NCI-H446 (cell line): ENCODE data around the gene IGHMBP2.

Source experiments
- DNase-seq, 2 experiments: peaks; one replicate each; lab custom pipeline; 2025; lab: John Stamatoyannopoulos, UW

The IGHMBP2 gene

DNA sequence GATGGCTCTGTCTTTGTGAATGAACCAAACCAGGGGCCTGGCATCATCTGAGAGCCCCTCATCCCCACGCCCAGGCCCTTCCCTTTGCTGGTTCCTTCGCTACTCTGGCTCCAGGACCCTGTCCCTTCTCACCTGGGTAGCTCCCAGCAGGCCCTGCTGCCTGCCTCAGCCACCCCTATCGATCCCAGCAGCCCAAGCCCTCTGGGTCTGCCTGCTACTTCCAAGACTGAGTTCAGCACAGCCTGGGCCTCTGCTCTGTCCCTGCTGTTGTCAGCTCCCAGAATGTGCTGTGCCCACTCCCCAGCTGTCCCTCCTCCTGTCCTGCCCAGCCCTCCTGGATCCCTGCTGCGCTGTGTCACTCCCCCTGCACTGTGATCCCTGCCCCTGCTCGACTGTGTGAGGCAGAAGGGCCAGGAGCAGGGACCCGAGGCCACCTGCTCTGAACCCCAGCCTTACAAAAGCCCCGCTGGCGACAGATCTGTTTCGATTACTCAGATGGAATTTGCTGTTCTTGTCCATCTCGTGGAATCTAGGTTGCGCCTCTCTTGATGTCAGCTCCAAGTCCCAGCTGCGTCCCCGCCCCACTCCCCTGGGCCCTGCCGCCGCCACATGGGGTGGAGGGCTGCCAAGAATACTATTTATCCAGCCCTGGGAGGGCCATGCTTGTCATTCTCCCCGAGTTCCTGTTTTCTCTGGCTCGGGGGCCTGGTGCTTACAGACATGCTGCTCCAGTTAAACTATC is 13.0 kb upstream of the IGHMBP2 start:
- DNase-seq, result no peak

DNA sequence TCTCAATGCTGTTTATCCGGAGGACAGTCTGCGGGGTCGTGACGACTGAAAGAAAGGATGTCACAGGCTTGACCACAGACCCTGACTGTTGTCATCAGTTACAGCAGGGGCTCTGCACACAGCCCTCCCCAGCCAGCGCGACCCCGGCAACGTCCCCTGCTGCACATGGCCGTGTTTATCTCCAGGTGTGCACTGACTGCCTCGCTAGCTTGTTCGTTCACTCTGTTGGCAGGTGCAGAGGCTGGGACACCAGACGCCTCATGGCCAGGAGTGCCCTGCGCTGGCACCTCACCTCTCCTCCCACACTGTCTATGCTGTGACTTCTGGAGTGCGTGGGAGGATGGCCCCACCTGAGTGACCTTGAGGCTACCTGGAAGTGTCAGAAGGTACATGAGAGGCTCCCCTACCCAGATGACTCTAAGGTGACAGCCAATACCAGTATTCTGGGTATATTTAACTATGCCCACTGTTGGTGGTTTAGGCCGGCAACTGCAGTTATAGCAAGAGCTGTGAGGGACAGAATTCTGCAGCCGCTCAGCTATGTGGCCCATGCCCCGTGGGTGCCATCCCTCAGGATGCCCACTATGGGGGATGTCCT is 12.2 kb upstream of the IGHMBP2 start:
- no peak for DNase-seq

DNA sequence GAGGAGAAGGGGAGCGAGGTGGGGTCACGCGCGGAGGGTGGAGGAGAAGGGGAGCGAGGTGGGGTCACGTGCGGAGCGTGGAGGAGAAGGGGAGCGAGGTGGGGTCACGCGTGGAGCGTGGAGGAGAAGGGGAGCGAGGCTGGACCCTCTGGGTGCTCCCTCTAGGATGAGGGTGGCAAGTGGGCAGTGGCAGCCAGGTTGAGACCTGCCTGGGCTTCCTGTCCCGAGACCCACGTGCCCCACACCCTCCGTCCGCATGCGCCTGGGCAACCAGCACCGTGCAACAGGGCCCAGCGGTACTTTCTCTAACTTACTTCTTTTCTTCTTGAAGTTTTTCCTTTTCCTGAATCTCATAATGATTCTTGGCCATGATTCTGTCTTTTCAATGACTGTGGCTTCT is 11.1 kb upstream of the IGHMBP2 start:
- no peak for DNase-seq

DNA sequence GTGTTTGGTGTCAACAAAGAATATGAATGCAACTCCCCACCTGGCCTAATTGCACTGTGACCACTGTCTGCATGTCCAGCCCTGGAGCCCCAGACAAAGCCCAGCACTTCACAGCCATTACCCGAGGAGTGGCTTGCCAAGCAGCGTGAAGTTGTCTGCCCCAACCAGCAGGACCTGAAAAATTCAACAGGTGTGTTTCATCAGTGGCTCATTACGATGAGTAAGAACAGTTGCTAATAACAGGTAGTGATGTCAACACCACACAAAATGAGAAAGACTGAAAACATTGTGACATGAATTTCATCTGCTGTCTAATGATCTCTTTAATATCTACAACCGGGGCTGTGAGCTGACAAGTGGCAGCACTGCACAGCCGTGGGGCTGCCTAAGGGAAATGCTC is 10.4 kb upstream of the IGHMBP2 start:
- no peak for DNase-seq

DNA sequence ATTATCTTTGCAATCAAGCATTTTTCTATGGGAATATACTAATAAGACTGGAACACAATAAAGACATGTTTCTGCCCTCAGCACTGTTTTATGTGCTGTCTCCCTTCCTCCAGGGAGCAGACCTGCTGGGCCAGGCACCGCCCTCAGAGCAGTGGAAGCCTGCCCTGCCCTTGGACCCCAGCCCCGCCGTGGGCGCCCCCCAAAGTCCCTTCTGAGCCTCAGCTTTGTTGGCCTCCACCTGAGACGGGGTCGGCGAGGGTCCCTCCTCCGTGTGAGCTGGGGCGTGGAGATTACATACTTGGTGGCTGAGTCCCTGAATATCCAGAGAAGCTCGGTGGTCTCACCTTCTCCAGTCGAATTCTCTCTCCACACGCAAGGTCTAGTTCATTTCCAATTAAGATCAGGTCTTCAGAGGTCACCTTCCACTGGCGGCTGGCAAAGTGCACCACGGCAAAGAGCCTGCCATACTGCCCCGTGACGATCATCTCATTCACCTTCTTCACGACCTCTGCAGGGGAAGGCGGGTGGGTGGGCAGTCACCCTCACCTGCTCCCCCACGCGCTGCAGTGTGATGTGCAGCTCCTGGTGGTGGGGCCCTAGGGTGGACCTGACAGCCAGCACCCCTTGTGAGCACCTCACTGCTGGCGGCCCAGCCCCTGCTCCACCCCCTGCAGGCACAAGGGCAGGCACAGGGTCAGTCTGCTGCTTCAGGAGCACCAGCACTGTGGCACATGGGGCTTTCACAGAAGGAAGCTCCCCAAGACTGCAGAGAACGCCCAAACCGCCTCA is 7.3 kb upstream of the IGHMBP2 start:
- DNase-seq, result no peak

DNA sequence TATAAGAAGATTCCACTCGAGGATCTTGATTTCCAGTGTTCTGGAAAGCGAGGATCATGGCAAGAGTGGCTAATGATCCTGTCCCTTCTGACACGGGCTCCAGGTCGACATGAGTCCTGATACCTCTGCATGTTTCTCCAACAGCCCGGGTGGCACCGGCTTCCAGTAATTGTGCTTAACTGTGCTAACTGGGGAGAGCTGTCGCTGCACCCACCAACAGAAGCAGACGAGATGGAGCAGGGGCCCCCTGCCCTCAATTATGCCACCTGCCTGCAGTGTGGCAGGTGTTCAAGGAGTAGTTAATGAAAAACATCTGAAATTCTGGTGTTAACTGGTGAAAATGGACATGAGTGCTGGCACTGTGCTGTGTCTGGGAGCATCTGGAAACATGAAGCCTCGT is 6.2 kb upstream of the IGHMBP2 start:
- no peak for DNase-seq

DNA sequence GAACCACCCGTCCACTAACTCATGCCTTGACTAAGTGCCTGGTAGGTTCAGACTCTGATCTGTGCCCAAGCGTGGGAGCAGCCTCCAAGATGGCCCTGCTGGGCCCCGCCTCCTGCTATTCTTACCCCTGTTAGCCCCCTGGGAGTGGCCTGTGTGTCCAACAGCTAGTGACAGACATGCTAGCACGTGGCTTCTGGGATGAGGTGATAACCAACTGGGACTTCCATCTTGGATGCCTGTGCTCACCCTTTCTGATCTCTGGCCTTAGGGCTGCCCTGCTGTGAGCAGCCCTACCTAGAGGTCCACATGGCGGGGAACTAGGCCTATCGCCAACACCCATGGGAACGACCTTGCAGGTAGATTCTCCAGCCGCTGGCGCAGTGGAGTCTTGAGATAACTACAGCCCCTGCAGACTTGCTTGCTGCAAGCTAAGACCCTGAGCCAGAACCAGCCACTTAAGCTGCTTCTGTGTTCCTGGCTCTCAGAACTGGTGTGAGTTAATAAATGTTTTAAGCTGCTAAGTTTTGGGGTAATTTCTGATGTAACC is 2.8 kb upstream of the IGHMBP2 start:
- no peak for DNase-seq

DNA sequence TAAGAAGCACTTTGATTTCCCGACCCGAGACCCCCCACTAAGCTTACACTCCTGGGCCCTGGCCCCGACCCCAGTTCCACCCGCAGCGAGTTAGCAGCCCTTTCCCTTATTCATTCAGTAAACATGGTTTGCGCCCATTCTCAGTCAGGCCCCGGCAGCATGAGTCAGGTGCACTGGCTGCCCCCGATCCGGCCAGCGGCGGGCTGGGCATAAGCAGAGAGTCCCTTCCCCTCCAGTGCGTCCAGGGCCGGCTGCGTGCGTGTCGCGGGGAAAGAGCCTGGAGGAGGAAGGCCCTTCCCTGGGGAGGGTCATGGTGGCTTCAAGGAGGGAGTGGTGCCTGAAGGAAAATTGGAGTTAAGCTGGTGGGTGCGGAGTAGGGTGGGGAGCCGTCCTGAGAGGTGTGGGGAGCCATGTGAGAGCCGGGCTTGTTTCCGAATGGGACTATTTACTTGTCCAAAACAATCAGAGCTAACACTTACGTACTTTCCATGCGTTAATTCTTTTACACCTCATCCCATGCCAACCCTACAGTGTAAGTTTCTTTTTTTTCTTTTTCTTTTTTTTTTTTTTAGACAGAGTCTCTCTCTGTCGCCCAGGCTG is 657 bp downstream of the IGHMBP2 start:
- no peak for DNase-seq

DNA sequence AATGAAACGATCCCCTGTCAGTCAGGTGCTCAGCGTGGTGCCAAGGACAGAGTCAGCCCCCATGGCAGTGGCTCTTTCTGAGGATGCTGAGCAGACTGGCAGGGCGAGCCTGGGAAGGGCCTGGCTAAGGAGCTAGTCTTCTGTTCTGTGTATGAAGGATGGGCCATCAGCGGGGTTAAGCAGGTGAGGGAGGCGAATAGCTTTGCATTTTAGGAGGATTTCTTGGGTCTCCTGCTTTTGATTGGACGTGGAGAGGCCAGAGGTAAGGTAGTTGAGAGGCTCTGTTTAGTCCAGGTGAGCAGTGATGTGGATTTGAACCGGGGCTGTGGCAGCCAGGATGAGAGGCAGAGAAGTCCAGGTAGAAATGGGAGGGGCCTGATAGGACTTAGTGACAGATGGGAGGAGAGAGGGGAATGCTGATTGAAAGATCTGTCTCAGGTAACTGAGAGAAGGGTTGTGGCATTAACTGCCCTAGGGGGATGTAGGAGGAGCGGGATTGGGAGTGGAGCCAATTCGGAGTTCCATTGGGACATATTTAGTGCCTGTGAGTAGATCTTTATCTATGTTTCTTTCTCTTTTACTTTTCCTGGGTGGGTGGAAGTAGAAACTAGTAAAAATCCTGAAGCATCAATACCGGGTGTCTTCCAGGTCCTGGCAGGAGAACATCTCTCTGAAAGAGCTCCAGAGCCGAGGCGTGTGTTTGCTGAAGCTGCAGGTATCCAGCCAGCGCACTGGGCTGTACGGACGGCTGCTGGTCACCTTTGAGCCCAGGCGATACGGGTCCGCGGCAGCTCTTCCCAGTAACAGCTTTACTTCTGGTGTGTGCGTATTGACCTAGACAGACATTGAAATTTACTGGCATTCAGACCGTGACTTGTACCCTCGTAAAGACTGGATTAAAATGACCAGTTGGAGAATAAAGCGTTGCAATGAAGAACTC is 2.0 kb downstream of the IGHMBP2 start:
- no peak for DNase-seq

DNA sequence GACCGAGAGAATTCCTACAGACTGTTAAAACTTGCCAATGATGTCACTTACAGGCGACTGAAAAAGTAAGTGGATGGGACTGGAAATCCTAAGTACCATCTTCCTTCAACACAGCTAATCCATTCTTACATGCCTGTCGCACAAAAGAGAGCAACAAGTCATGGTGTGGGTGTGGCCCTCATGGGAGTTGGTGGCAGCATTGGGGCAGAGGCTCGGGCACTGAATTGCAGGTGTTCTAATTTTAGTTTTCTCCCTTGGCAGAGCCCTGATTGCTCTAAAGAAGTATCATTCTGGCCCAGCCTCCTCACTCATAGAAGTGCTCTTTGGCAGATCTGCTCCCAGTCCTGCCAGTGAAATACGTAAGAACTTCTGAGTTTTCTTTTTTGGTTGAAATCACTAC is 4.6 kb downstream of the IGHMBP2 start:
- DNase-seq, result no peak

DNA sequence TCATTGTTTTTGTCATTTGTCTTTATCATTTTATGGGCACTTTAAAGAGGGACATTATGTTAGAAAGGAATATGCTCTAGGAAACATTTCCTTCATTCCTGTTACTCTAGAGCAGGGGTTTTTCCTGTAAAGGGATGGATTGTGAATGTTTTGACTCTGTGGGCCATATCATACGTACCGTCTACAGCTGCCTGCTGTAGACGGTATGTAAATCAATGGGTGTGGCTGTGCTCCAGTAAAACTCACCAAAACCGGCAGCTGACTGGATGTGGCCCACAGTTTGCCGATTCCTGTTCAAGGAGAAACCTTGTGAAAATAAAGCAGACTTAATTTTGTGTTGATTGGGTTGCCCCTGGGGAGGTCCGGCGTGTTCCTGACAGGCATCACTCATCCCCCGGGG is 7.3 kb downstream of the IGHMBP2 start:
- no peak for DNase-seq

DNA sequence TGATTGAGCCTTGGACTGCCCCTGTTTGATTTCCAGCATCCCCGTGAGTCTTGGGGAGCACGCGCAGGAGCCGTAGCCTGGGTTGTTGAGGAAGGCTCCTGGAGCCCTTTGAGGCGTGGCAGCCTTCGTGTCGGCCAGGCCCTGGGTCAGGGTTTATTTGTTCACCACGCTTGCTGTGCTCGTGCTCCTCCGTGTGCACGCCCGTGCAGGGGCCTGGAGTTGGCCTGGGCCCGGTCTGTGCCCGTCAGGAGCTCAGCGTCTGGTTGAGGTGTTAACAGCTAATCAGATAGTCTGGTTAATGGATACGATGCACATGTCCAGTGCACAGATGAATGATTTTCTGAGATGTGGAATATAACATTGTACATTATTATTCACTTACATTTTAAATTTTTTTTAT is 8.0 kb downstream of the IGHMBP2 start:
- no peak for DNase-seq

DNA sequence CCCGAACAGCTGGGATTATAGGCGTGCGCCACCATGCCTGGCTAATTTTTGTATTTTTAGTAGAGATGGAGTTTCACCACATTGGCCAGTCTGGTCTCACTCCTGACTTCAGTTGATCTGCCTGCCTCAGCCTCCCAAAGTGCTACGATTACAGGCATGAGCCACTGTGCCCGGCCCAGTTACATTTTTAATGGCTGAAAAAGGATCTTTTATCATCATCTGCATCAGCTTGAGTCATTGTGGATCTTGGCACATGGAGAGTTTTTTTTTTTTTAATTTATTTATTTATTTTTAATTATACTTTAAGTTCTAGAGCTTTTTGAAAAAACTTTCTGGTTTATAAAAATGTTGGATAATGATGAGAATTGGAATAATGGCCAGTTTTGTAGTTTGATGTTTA is 8.6 kb downstream of the IGHMBP2 start:
- no peak for DNase-seq

DNA sequence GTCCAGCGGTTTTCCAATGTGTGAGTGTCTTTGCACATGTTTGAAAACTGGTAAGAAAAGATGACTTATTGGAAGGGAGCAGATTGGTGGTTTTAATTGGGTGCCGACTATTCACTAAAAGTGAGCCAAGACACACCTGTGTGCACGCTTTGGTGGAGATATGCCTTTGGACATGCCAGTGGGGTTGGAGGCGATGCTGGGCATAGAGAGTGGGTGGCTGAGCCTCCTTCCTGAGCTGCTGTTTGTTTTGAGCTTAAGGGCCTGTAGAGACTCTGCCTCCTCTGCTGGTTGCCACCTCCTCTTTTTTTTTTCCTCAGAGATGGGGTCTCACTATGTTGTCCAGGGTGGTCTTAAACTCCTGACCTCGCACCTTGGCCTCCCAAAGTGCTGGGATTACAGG is 9.5 kb downstream of the IGHMBP2 start:
- no peak for DNase-seq

DNA sequence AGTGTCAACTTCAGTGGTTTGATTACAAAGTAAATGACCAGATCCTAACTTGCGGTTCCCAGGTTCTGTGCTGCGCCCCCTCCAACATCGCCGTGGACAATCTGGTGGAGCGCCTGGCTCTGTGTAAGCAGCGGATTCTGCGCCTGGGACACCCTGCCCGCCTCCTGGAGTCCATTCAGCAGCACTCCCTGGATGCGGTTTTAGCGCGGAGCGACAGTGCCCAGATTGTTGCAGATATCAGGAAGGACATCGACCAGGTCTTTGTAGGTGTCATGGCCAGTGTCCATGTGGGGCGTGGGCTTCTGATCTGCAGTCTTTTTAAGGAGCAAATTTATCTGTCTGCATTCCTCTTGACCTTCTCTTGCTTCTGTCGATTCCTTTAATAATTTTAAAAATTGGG is 11.1 kb downstream of the IGHMBP2 start:
- no peak for DNase-seq

DNA sequence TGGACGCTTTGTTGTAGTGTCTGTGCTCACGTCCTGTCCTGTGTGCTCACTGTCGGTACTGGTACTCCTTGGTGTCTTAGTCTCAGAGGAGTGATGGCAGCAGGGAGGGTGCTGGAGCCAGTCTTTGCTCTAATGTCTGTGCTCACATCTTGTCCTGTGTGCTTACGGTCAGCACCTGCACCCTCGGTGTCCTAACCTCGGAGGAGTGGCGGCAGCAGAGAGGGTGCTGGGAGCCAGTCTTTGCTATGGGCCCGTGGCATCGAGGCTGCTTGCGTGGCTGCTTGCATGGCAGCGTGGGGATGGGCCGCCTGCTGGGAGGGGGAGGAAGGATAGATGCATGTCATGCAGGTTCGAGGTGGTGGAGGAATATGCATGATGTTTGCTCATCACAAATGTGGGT is 12.7 kb downstream of the IGHMBP2 start:
- DNase-seq, result no peak

DNA sequence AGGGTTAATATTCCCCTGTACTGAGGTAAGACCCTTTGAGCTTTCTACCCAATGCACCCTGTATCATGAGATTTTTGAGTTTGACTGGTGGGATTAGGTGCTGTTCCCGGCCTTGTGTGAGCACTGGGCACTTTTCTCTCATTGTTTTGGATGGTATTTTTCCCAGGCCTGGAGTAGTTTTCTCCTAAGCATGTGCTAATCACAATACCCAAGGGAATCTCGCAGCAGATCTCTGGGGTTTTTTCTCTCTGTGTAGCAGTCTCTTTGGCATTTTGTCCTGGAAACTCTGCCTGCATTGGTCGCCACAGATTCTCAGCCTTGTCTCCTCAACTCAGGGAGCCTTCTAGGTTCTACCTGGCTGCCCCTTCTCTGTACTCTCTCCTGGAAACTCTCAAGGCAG is 19.9 kb downstream of the IGHMBP2 start:
- DNase-seq, result no peak

DNA sequence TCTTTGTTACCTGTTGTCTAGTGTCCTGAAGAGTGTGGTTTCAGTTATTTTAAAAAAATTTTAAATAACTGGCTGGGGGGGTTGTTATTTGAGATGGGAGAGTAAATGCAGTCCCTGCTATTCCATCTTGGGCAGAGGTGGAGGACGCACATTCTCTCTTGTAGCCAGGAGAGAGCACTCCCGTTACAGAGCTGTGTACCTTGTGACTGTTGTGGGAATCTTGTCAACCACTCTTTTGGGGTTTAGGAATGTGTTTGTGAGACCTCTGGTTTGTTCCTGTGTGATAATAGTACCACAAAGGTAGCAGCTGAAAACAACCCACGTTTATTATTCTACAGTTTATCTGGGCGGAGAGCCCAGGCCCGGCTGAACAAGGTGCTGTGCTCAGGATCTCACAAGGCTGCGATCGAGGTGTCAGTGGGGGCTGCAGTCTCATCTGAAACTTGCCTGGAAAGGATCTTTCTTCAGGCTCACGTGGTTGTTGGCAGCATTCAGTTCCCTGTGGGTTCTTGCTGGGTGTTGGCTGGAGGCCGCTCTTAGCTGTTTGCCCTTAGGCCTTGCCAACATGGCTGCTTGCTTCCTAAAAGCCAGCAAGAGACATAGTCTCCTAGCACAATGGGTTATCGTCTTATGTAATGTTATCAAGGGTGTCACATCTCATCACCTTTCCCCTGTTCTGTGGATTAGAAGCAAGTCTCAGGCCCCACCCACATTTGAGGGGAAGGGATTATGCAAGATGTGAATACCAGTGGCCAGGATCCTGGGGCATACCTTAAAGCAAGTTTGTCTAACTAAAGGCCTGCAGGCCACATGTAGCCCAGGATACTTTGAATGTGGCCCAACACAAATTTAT is 20.6 kb downstream of the IGHMBP2 start:
- no peak for DNase-seq

DNA sequence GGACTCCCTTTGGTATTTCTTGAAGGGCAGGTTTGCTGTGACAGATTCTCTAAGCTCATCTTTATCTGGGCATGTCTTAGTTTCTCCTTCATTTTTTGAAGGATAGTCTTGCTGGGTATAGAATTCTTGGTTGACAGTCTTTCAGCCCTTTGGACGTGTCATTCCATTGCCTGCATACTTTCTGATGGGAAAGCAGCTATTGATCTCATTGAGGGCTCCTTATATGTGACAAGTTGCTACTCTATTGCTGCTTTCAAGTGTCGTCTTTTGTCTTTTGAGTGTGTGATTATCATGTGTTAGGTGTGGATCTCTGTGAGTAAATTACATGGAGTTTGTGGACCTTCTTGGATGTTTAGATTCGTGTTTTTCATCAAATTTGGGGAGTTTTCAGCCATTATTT is 21.9 kb downstream of the IGHMBP2 start:
- no peak for DNase-seq

DNA sequence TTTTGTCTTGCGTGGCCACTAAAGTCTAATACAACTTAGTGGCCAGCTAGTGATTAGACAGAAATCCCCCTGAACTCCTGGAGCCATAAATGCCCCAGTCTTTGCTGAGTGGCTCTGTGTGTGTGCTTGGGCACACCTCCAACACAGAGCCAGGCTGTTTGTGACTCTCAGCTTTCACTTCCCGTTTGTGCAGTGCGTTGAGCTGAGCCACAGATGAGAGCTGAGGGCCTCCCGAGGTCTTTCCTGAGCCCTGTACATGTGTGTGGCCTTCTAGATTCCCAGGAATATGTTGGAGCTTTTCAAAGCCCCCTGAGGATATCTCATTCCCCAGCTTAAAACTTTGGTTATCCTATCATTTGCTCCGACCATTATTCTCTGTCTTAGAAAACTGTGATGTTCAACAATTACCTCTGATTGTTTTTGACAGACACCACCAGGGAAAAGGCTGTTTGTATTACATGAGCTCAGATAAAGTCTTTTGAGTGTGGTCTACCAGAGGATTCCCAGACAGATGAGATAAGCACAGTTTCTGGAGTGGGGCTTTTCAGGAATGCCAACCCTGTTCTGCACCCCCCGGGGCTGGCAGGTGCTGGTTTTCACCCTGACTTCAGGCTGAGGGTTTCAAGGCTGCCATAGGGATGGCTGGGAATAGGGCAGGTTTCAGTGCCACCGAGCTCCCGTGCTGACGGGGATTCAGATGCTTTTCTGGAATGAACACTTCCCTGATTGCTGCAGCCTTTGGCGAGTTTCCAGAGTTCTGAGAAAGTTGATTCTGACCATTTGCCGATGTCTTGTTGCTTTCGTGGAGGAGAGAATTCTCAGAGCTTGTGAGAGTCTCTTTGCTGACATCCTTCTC is 23.8 kb downstream of the IGHMBP2 start:
- DNase-seq, result no peak
